ENCODE measurements around the gene TRAF3IP1. TPM values are rescaled to one million over a fixed set of nuclear protein-coding genes. Genes with fewer than 3 reads are reported as not detected.

The TRAF3IP1 gene
- total and polyA plus RNA-seq, 4 donors = 4.0 to 9.1 (median 4.6) TPM

DNA sequence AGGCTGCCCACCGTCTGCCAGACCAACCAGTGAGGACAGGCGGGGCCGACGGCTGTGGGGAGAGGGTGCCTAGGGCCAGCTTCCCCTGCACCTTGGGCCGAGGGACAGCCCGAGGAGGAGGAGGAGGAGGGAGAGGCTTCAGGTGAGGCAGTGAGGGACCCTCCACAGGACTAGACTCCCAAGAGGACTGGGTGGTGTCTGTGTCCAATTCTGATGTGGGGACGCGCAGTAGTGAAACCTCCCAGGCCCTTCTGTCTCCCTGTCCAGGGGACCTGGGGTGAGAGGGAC, 86.6 kb downstream of the TRAF3IP1 start:
- Histone ChIP-seq H3K4me1 (ENCODE audit: control insufficient read depth in 4 of 4, insufficient read depth in 4 of 4, low read length in 3 of 4) (peaks cover 0 to 15% (median 7%) of the 10 kb centered on the region in 4 donors), H3K27me3 (ENCODE audit: control insufficient read depth in 4 of 4, insufficient read depth in 4 of 4, low read length in 3 of 4) (no peaks in the 10 kb centered on the region), H3K9ac (ENCODE audit: low read depth in 1 of 2, low read length in 2 of 2) (no peak overlapping the region), H3K4me3 (ENCODE audit: low read depth in 1 of 3, low read length in 3 of 3) (no peak overlapping the region), H3K9me3 (ENCODE audit: control insufficient read depth in 4 of 4, low read length in 3 of 4) (no peaks in the 10 kb centered on the region), H3K27ac (ENCODE audit: low read depth in 1 of 2, low read length in 2 of 2) (no peak overlapping the region), H3K36me3 (ENCODE audit: control insufficient read depth in 4 of 4, insufficient read depth in 3 of 4, low read depth in 1 of 4, low read length in 3 of 4) (no peaks in the 10 kb centered on the region)
- 88% methylated on average over 8 of the region's 8 CpGs for WGBS
- DNase-seq (ENCODE audit: low spot score) = no peak
- TF ChIP-seq YY1 (IDR thresholded peaks at IDR 0.05) (no peak), ATF3 (IDR thresholded peaks at IDR 0.05) (no peak), ZBTB33 (IDR thresholded peaks at IDR 0.05) (no peak), FOXA2 (IDR thresholded peaks at IDR 0.05) (no peak), JUND (IDR thresholded peaks at IDR 0.05) (no peak), CTCF (IDR thresholded peaks at IDR 0.05; ENCODE audit: low read depth, low read length, missing input control) (no peak), TAF1 (conservative IDR thresholded peaks at IDR 0.05) (no peak), SP1 (IDR thresholded peaks at IDR 0.05) (no peak), NR2F2 (IDR thresholded peaks at IDR 0.05) (no peak), HNF4A (conservative IDR thresholded peaks at IDR 0.05) (no peak), RXRA (IDR thresholded peaks at IDR 0.05) (no peak), GABPA (IDR thresholded peaks at IDR 0.05 in 1 of 2, conservative IDR thresholded peaks at IDR 0.05 in 1 of 2) (no peak), FOXA1 (IDR thresholded peaks at IDR 0.05) (no peak), HNF4G (IDR thresholded peaks at IDR 0.05) (no peak), RAD21 (IDR thresholded peaks at IDR 0.05) (no peak)
- TF ChIP-seq, protein P1, sequence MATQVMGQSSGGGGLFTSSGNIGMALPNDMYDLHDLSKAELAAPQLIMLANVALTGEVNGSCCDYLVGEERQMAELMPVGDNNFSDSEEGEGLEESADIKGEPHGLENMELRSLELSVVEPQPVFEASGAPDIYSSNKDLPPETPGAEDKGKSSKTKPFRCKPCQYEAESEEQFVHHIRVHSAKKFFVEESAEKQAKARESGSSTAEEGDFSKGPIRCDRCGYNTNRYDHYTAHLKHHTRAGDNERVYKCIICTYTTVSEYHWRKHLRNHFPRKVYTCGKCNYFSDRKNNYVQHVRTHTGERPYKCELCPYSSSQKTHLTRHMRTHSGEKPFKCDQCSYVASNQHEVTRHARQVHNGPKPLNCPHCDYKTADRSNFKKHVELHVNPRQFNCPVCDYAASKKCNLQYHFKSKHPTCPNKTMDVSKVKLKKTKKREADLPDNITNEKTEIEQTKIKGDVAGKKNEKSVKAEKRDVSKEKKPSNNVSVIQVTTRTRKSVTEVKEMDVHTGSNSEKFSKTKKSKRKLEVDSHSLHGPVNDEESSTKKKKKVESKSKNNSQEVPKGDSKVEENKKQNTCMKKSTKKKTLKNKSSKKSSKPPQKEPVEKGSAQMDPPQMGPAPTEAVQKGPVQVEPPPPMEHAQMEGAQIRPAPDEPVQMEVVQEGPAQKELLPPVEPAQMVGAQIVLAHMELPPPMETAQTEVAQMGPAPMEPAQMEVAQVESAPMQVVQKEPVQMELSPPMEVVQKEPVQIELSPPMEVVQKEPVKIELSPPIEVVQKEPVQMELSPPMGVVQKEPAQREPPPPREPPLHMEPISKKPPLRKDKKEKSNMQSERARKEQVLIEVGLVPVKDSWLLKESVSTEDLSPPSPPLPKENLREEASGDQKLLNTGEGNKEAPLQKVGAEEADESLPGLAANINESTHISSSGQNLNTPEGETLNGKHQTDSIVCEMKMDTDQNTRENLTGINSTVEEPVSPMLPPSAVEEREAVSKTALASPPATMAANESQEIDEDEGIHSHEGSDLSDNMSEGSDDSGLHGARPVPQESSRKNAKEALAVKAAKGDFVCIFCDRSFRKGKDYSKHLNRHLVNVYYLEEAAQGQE (IDR thresholded peaks at IDR 0.05) = no peak
- TF ChIP-seq, protein P2, sequence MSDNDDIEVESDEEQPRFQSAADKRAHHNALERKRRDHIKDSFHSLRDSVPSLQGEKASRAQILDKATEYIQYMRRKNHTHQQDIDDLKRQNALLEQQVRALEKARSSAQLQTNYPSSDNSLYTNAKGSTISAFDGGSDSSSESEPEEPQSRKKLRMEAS (IDR thresholded peaks at IDR 0.05) = no peak

DNA sequence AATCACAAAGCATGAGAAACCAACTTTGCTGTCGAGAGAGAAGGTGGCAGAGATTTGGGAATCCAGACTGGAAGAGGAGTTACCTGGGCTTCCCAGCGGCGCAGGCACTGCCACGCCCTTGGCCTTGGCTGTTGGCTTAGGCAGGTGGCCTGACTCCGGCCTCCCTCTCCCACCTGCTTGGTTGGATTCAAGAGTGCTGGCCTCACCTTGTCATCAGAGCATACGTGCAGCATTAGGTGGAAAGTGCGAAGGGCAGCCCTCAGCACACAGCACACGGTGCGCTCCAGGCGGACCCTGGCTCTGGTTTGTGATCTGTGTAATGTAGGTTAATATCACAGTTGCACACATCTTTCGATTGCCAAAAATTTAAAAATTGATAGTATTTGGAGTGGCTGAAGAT, 87.2 kb downstream of the TRAF3IP1 start:
- no peaks in the 10 kb centered on the region for H3K36me3 ChIP-seq (ENCODE audit: control insufficient read depth in 4 of 4, insufficient read depth in 3 of 4, low read depth in 1 of 4, low read length in 3 of 4)
- no peak overlapping the region for H3K4me3 ChIP-seq (ENCODE audit: low read depth in 1 of 3, low read length in 3 of 3)
- H3K27me3 ChIP-seq (ENCODE audit: control insufficient read depth in 4 of 4, insufficient read depth in 4 of 4, low read length in 3 of 4) = no peaks in the 10 kb centered on the region
- TF ChIP-seq ZBTB33 (IDR thresholded peaks at IDR 0.05) (no peak), FOXA2 (IDR thresholded peaks at IDR 0.05) (no peak), SP1 (IDR thresholded peaks at IDR 0.05) (no peak), JUND (IDR thresholded peaks at IDR 0.05) (no peak), ATF3 (IDR thresholded peaks at IDR 0.05) (no peak), HNF4G (IDR thresholded peaks at IDR 0.05) (no peak), HNF4A (conservative IDR thresholded peaks at IDR 0.05) (no peak), TAF1 (conservative IDR thresholded peaks at IDR 0.05) (no peak)
- TF ChIP-seq, protein P2 (IDR thresholded peaks at IDR 0.05) = no peak
- H3K9ac ChIP-seq (ENCODE audit: low read depth in 1 of 2, low read length in 2 of 2) = no peak overlapping the region
- H3K27ac ChIP-seq (ENCODE audit: low read depth in 1 of 2, low read length in 2 of 2) = no peak overlapping the region
- 84% methylated on average over 11 of the region's 11 CpGs for WGBS
- no peak for DNase-seq (ENCODE audit: low spot score)
- peaks cover 0 to 15% (median 7%) of the 10 kb centered on the region in 4 donors for H3K4me1 ChIP-seq (ENCODE audit: control insufficient read depth in 4 of 4, insufficient read depth in 4 of 4, low read length in 3 of 4)
- no peaks in the 10 kb centered on the region for H3K9me3 ChIP-seq (ENCODE audit: control insufficient read depth in 4 of 4, low read length in 3 of 4)

All from liver (tissue), 9 donors.